Neural progenitor cell (in vitro differentiated cells): ENCODE measurements around the gene IFNLR1.

Source experiments
- CTCF ChIP-seq: fragments of 200-600 bp; sonication (generic); IDR thresholded peaks from 2 replicates; pipeline ENCODE4 v1.5.1; 2017; ENCODE audit warnings: antibody characterized with exemption, mild to moderate bottlenecking
- EZH2 ChIP-seq: fragments of 200-600 bp; sonication (generic); IDR thresholded peaks from 2 replicates; pipeline ENCODE4 v1.6.1; 2017; ENCODE audit warnings: antibody characterized with exemption, mild to moderate bottlenecking, moderate library complexity

GRCh38 chr1:24159366-24159765 is 27.7 kb downstream of the IFNLR1 start:
- no peak for TF ChIP-seq CTCF
- no peak for TF ChIP-seq EZH2
